Measurements from ENCODE around the gene CLRN3.

Gene CLRN3

DNA sequence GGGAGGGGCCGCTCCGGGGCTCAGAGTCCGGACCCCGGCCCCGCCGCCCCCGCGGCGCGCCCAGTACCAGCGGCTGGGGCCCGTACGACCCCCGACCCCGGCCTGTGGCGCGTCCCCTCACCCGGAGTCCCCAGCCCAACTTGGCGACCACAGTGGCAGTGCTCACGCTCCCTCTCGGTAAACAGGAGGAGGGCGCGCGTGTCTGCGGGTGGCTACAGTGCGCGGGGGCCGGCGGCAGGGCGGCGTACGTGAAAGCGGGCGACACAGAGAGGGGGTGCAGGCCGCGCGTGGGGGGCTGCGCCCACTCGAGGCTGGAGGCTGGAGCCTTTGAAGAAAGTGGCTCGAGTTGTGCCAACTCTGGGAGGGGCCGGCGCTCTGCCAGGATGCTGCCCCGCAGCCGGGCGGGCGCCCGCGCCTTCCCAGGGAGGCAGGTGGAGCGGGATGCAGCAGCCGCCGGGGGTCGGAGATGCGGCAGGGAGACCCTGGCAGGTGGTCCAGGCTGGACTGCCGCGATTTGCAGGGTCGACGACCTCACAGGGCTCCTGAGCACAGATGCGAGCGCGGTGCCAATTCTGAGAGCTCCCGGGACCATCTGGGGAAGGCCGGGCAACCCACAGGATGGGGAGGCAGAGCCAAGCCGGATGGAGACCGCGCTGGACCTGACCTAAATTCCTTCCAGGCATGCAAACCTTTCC, 14.8 kb upstream of the CLRN3 start:
- peak overlapping the region; percentile 36 for H3K4me3 ChIP-seq (replicated peaks; ENCODE audit: low read depth, low read length)
- DNase-seq (ENCODE audit: extremely low read depth, low read depth) = no peak
- TF ChIP-seq, protein P1, sequence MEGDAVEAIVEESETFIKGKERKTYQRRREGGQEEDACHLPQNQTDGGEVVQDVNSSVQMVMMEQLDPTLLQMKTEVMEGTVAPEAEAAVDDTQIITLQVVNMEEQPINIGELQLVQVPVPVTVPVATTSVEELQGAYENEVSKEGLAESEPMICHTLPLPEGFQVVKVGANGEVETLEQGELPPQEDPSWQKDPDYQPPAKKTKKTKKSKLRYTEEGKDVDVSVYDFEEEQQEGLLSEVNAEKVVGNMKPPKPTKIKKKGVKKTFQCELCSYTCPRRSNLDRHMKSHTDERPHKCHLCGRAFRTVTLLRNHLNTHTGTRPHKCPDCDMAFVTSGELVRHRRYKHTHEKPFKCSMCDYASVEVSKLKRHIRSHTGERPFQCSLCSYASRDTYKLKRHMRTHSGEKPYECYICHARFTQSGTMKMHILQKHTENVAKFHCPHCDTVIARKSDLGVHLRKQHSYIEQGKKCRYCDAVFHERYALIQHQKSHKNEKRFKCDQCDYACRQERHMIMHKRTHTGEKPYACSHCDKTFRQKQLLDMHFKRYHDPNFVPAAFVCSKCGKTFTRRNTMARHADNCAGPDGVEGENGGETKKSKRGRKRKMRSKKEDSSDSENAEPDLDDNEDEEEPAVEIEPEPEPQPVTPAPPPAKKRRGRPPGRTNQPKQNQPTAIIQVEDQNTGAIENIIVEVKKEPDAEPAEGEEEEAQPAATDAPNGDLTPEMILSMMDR (IDR thresholded peaks at IDR 0.05; ENCODE audit: low read depth, low read length, missing control alignments) = no peak

DNA sequence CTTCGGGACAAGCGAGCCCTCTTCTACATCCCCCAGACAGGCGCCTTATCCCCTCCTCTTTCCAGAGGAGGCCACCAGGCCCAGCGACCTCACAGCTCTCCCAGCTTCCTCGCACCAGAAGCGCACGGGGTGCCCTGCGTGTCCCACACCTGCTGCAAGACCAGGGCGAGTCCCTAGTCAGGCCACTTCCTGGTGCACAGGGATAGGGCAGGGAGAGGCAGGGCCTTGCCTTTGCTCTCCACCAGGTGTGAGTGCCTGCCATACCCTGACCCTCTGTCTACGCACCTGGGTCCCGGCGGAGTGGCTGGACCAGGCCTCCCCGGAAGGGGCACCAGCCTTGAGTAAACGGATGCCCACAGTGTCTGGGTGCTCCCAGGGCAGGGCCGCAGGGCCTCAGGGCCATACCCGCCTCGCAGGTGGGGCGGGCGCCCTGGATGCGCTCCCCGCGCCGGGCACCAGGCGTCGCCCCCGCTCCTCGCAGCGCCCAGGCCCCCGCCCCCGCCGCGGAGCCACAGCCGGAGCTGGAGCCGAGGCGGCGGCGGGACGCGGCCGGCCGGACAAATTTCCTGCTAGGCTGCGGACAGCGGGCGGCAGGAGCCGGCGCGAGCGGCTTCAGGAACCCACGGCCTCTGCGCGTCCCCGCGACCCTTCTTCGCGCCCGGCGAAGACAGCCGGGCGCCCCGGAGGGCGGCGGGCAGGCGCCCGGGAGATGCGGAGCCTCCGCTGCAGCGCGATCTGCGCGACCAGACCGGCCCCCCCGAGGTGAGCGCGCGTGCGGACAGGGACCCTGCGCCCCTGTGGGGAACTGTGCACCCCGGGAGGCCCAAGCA, 14.0 kb upstream of the CLRN3 start, which contains the start of gene PTPRE:
PTPRE (plus strand) TSS at position 556 of the 830 bp plus-strand sequence. CDS start 133,779 bp downstream, outside the sequence.
- TF ChIP-seq, protein P1 (IDR thresholded peaks at IDR 0.05; ENCODE audit: low read depth, low read length, missing control alignments) = peak; percentile 39
- peak within 1 kb of the TSS; percentile 36 for H3K4me3 ChIP-seq (replicated peaks; ENCODE audit: low read depth, low read length)
- no peak for DNase-seq (ENCODE audit: extremely low read depth, low read depth)

DNA sequence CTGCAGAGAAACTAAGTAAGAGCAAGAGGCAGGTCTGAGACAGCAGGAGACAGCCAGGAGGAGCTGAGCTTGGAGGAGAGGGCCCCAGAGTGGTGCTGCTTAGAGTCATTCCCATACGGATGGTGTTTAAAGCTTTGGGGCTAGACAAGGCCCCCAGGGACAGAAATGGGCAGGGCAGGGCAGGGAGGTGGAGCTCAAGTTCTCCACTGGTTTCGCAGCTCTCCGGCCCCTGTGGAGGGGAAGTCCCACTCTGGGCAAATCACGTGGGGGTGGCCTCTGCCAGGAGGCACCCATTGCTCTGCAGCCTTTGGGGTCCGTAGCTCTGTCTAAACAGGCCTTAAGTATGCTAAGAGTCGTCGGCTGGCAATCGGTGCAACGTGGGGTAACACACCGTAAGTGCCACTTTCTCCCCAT, 13.1 kb upstream of the CLRN3 start:
- TF ChIP-seq, protein P1 (IDR thresholded peaks at IDR 0.05; ENCODE audit: low read depth, low read length, missing control alignments) = no peak
- no peak overlapping the region for H3K4me3 ChIP-seq (replicated peaks; ENCODE audit: low read depth, low read length)
- DNase-seq (ENCODE audit: extremely low read depth, low read depth) = no peak

DNA sequence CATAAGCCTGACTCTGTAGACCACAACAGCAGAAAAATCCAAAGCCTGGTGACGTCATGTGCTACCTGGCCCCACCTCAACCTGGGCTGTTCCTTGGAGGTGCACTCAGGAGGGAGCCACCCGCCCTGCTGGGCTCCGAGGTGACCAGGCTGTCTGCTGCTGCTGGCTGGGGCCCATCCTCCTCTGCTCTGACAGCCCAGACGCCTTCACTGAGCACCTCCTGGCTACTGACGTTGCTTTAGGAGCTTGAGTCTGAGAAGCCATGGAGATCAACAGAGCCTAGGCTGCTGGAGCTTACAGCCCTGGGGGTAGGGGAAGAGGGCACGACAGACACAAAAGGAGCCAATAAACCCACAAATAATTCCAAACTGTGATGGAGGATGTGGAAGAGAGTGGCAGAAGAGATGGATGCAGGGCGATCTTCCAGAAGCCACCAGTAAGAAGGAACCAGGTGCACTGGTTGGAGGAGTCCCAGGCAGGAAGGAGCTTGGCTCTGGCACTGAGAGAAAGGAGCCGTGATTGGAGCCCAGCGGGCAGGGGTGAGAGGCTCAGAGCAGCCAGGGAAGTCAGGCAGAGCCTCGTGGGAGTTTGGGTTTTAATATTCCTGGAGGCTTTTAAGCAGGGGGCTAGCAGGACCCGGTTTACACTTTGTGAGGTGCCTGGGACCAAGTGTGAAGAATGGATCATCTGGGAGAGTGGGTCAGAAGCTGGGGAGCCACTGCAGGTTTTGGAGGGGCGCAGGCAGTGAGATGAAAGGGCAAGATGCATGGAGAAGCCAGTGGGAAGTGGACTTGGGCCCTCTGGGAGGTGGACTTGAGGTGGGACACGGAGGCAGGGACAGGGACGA, 12.5 kb upstream of the CLRN3 start:
- TF ChIP-seq, protein P1 (IDR thresholded peaks at IDR 0.05; ENCODE audit: low read depth, low read length, missing control alignments) = no peak
- no peak overlapping the region for H3K4me3 ChIP-seq (replicated peaks; ENCODE audit: low read depth, low read length)
- DNase-seq (ENCODE audit: extremely low read depth, low read depth) = no peak

DNA sequence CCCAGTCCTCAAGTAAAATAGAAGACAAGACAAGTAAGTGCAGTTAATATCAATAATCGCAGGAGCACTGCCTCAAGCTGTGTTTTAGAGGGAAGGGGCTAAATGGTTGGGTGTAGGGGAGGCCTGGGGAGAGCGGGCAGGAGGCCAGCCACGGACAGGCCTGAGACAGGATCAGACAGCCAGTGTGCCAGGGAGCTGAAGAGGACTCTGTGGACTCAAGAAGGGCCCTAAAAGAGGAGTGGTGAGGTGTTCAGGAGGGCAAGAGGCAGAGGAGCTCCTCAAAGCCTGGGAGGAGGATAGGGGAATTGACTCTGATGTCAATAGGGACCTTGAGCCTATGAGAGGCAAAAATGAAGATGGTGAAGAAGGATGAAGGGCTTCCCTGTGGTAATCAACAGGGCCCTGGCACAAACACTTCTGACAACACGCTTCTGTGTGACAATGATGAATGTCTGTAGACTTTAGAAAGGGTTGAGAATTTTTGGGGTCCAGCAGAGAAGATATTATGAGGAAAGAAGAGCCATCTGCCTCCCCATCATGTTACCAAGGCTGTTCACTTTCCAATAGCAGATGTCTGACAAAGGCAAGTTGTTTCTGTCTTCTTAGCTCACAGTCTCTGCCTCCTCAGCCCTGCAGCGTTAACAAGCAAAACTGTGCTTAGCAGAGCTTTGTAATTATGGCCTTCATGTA, 11.7 kb upstream of the CLRN3 start:
- no peak for DNase-seq (ENCODE audit: extremely low read depth, low read depth)
- H3K4me3 ChIP-seq (replicated peaks; ENCODE audit: low read depth, low read length) = no peak overlapping the region
- TF ChIP-seq, protein P1 (IDR thresholded peaks at IDR 0.05; ENCODE audit: low read depth, low read length, missing control alignments) = no peak

DNA sequence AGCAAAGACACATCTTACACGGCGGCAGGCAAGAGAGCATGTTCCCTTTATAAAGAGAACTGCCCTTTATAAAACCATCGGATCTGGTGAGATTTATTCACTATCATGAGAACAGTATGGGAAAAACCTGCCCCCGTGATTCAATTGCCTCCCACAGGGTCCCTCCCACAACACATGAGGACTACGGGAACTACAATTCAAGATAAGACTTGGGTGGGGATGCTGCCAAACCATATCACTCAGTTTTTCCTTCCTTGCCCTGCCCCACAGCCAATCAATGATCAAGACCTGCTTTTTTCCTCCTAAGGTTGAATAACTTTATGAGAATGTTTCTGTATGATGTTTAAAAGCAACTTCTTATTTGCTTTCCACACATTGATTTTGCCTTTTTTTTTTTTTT, 11.0 kb upstream of the CLRN3 start:
- no peak overlapping the region for H3K4me3 ChIP-seq (replicated peaks; ENCODE audit: low read depth, low read length)
- TF ChIP-seq, protein P1 (IDR thresholded peaks at IDR 0.05; ENCODE audit: low read depth, low read length, missing control alignments) = no peak
- no peak for DNase-seq (ENCODE audit: extremely low read depth, low read depth)
